Activated CD8-positive, alpha-beta T cell treated with anti-CD3 and anti-CD28 coated beads for 36 hours (primary cell): ENCODE measurements around the gene TAF10. TPM values are rescaled to one million over a fixed set of nuclear protein-coding genes. Genes with fewer than 3 reads are reported as not detected.

Experiments
- ATAC-seq: fragments of 200-7000 bp; cut with Tn5 transposase; one replicate; pipeline ENCODE4 v1.10.0; 2021; ENCODE audit warnings: mild to moderate bottlenecking, moderate library complexity
- CTCF ChIA-PET: fragments of 350-600 bp; sonication (Branson Sonifier 250); formaldehyde crosslinking; loops from one replicate; lab custom pipeline; 2021; ENCODE audit warnings: antibody characterized with exemption; lab: Charles Lee
- POLR2A ChIA-PET: fragments of 350-600 bp; sonication (Branson Sonifier 250); formaldehyde crosslinking; loops from one replicate; lab custom pipeline; 2021; ENCODE audit warnings: antibody characterized with exemption; lab: Charles Lee
- DNase-seq: peaks from one replicate; pipeline ENCODE4 v3.0.0-alpha.2; 2020
- H3K27ac Mint-ChIP-seq: one replicate; pipeline ENCODE4 v1.8.0; 2021; ENCODE audit warnings: mild to moderate bottlenecking, mixed read lengths
- H3K27me3 Mint-ChIP-seq: one replicate; pipeline ENCODE4 v1.8.0; 2021; ENCODE audit warnings: mixed read lengths
- H3K36me3 Mint-ChIP-seq: one replicate; pipeline ENCODE4 v1.8.0; 2021; ENCODE audit warnings: low read depth, mixed read lengths
- H3K4me1 Mint-ChIP-seq: one replicate; pipeline ENCODE4 v1.8.0; 2021; ENCODE audit warnings: low read depth, mixed read lengths
- H3K4me3 Mint-ChIP-seq: one replicate; pipeline ENCODE4 v1.8.0; 2021; ENCODE audit warnings: mild to moderate bottlenecking, moderate library complexity, mixed read lengths
- H3K9me3 Mint-ChIP-seq: one replicate; pipeline ENCODE4 v1.8.0; 2021; ENCODE audit warnings: mixed read lengths
- intact Hi-C: fragments of 100-400 bp; cut with micrococcal nuclease; formaldehyde crosslinking; loops from one replicate; pipeline ENCODE4 v1.10.0; 2022
- total RNA-seq, 2 experiments: library from RNA; stranded (reverse); gene quantifications; one replicate each; pipeline ENCODE4 v1.2.3, GENCODE V29; 2021
- TF ChIP-seq, protein P1 (sequence below): fragments of 200-600 bp; IDR thresholded peaks from one replicate; pipeline ENCODE4 v1.8.0; 2022; ENCODE audit warnings: antibody characterized with exemption, mild to moderate bottlenecking

TAF10 gene
- total RNA-seq, 2 experiments from 2014 or later: 151 to 160 TPM

GRCh38 chr11:6574816-6575715, 37.0 kb downstream of the TAF10 start:
- TF ChIP-seq, protein P1, sequence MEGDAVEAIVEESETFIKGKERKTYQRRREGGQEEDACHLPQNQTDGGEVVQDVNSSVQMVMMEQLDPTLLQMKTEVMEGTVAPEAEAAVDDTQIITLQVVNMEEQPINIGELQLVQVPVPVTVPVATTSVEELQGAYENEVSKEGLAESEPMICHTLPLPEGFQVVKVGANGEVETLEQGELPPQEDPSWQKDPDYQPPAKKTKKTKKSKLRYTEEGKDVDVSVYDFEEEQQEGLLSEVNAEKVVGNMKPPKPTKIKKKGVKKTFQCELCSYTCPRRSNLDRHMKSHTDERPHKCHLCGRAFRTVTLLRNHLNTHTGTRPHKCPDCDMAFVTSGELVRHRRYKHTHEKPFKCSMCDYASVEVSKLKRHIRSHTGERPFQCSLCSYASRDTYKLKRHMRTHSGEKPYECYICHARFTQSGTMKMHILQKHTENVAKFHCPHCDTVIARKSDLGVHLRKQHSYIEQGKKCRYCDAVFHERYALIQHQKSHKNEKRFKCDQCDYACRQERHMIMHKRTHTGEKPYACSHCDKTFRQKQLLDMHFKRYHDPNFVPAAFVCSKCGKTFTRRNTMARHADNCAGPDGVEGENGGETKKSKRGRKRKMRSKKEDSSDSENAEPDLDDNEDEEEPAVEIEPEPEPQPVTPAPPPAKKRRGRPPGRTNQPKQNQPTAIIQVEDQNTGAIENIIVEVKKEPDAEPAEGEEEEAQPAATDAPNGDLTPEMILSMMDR: no peak
- Mint-ChIP-seq H3K4me3 (no peak overlapping the region), H3K9me3 (no peaks in the 10 kb centered on the region), H3K27ac (no peak overlapping the region), H3K4me1 (no peaks in the 10 kb centered on the region), H3K27me3 (no peaks in the 10 kb centered on the region), H3K36me3 (peaks cover 16% of the 10 kb centered on the region)
- ChIA-PET POLR2A (interaction anchor here (0.6 to 1.2 kb wide), 2 partner anchors 29 to 101 kb away, joined by 3 read pairs; no protein-coding TSS in a partner anchor), CTCF (interaction anchor here (0.7 to 1.9 kb wide), 6 partner anchors 11 to 222 kb away, joined by 3 to 5 read pairs (median 4); no protein-coding TSS in a partner anchor)
- intact Hi-C loops: no loop called here
- ATAC-seq: no peak
- no peak for DNase-seq

GRCh38 chr11:6572215-6572614, 39.8 kb downstream of the TAF10 start:
- ChIA-PET CTCF (interaction anchor here (1.6 kb wide), 1 partner anchor 134 kb away, joined by 3 read pairs; no protein-coding TSS in a partner anchor), POLR2A (no interaction called here)
- DNase-seq (no peak), ATAC-seq (no peak)
- no peak overlapping the region for H3K27ac Mint-ChIP-seq
- H3K36me3 Mint-ChIP-seq: peaks cover 18% of the 10 kb centered on the region
- no peaks in the 10 kb centered on the region for H3K27me3 Mint-ChIP-seq
- H3K4me1 Mint-ChIP-seq: no peaks in the 10 kb centered on the region
- H3K4me3 Mint-ChIP-seq: no peak overlapping the region
- intact Hi-C loops: no loop called here
- H3K9me3 Mint-ChIP-seq: no peaks in the 10 kb centered on the region
- TF ChIP-seq, protein P1: no peak

DNA sequence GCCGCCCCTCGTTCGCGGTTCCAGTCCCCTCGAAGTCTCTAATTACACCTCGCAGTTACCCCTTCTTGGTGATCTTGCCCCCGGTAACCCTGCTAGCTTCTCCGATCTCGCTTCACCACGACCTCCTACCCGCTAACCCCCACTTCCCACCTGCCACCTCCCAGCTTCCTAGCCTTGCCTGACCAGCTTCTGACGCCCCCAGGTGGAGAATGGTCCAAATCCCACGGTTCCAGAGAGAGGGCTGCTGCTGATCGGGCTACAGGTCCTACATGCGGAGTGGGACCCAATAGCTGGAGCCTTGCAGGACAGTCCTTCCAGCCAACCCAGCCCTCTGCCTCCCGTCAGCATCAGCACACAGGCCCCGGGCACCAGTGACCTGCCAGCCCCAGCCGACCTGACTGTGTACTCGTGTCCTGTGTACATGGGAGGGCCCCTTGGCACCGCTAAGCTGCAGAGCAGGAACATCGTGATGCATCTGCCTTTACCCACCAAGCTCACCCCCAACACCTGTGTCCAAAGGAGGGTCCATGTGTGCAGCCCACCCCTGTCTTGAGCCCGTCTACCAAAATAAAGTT, 40.5 kb downstream of the TAF10 start:
- H3K9me3 Mint-ChIP-seq: no peaks in the 10 kb centered on the region
- DNase-seq (no peak), ATAC-seq (no peak)
- H3K36me3 Mint-ChIP-seq: peaks cover 18% of the 10 kb centered on the region
- CTCF ChIA-PET: no interaction called here
- H3K4me1 Mint-ChIP-seq: no peaks in the 10 kb centered on the region
- POLR2A ChIA-PET: no interaction called here
- no peak overlapping the region for H3K4me3 Mint-ChIP-seq
- intact Hi-C loops: no loop called here
- TF ChIP-seq, protein P1: no peak
- no peaks in the 10 kb centered on the region for H3K27me3 Mint-ChIP-seq
- no peak overlapping the region for H3K27ac Mint-ChIP-seq

DNA sequence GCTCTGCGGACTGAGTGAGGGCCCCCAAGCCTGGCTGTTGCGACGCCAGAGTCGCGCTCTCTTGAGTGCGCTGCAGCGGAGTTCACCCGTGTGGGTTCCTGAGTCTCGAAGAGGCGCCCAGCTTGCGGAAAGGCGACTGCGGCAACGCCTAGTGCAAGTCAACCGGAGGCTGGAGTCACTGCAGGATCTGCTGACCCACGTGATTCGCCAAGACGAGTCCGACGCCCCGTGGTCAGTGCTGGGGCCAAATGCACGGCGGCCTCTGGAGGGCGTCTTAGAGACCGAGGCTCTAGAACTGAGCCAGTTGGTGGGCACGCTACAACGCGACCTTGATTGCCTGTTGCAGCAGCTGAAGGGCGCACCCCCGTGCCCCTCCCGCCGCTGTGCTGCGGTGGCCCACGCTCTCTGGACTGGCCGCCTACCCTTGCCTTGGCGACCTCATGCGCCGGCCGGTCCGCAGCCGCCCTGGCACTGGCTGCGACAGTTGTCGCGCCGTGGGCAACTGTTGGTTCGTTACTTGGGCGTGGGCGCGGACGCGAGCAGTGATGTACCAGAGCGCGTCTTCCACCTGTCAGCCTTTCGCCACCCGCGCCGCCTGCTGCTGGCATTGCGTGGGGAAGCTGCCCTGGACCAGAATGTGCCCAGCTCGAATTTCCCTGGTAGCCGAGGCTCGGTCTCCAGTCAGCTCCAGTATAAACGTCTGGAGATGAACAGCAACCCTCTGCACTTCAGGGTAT, 41.2 kb downstream of the TAF10 start:
- H3K27me3 Mint-ChIP-seq: no peaks in the 10 kb centered on the region
- ChIA-PET POLR2A (interaction anchor here (1.0 kb wide), 1 partner anchor 10 kb away, joined by 3 read pairs; no protein-coding TSS in a partner anchor), CTCF (interaction anchor here (0.8 kb wide), 1 partner anchor 40 kb away, joined by 3 read pairs; no protein-coding TSS in a partner anchor)
- DNase-seq (no peak), ATAC-seq (no peak)
- no peaks in the 10 kb centered on the region for H3K4me1 Mint-ChIP-seq
- peaks cover 18% of the 10 kb centered on the region for H3K36me3 Mint-ChIP-seq
- H3K4me3 Mint-ChIP-seq: no peak overlapping the region
- no peaks in the 10 kb centered on the region for H3K9me3 Mint-ChIP-seq
- H3K27ac Mint-ChIP-seq: no peak overlapping the region
- intact Hi-C loops: no loop called here
- TF ChIP-seq, protein P1: no peak
